ENCODE measurements around the gene MLLT3. TPM values are rescaled to one million over a fixed set of nuclear protein-coding genes. Genes with fewer than 3 reads are reported as not detected.

The MLLT3 gene
- total and polyA plus RNA-seq, 8 donors: 6.5 to 48.7 (median 24.4) TPM

DNA sequence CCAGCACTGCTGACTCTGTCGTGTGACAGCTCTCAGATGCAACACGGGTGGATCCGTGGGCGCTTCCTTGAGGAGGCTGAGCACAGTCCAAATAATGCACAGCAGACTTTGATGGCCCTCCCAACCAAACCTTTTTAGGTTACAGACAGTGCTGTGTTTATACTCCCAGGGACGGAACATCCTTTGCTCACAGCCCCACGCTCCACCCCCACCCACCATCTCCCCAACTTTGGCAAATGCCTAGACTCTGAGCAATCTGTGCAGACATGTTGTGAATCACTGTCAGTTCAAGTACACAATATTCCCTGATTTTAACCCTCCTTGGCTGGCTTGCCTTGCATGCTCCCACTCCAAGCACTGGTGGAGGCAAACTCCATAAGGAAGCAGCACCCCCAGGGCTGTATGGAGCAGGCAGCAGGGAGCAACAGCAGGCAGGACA is 324.6 kb downstream of the MLLT3 start:
- Histone ChIP-seq H3K4me3 (no peak overlapping the region), H3K9me3 (no peaks in the 10 kb centered on the region), H3K27ac (peak overlapping the region in 3 of 5 donors; percentile 6 to 58 (median 36)), H3K27me3 (no peaks in the 10 kb centered on the region), H3K4me1 (peaks cover 0 to 15% (median 3%) of the 10 kb centered on the region in 4 donors), H3K36me3 (no peaks in the 10 kb centered on the region)
- TF ChIP-seq POLR2AphosphoS5 (IDR thresholded peaks at IDR 0.05) (peak in 1 of 3 donors; percentile 54), EP300 (IDR thresholded peaks at IDR 0.05) (no peak)
- intact Hi-C loops (cut with DNase I; ENCODE audit: low total_unique reads): no loop called here
- peak in 1 of 2 donors; percentile 64 for DNase-seq
- 42 to 80% (median 66%) methylated on average over 2 to 6 of the region's 6 CpGs for WGBS, 5 donors

GRCh38 chr9:20295555-20295954 is 326.7 kb downstream of the MLLT3 start:
- H3K9me3 ChIP-seq: no peaks in the 10 kb centered on the region
- H3K36me3 ChIP-seq: no peaks in the 10 kb centered on the region
- TF ChIP-seq CTCF (IDR thresholded peaks at IDR 0.05) (no peak), POLR2A (IDR thresholded peaks at IDR 0.05) (no peak), EP300 (IDR thresholded peaks at IDR 0.05) (no peak), POLR2AphosphoS5 (IDR thresholded peaks at IDR 0.05) (no peak)
- no peaks in the 10 kb centered on the region for H3K27me3 ChIP-seq
- no peak for DNase-seq
- H3K27ac ChIP-seq: no peak overlapping the region
- H3K4me3 ChIP-seq: no peak overlapping the region
- peaks cover 0 to 15% (median 3%) of the 10 kb centered on the region in 4 donors for H3K4me1 ChIP-seq
- 88 to 97% (median 93%) methylated on average over 1 of the region's 1 CpG for WGBS, 5 donors
- intact Hi-C loops (cut with DNase I; ENCODE audit: low total_unique reads): no loop called here

- H3K4me1 ChIP-seq: peaks cover 0 to 15% (median 3%) of the 10 kb centered on the region in 4 donors
- WGBS, 5 donors: 86 to 92% (median 90%) methylated on average over 6 of the region's 6 CpGs
- DNase-seq: no peak
- no peaks in the 10 kb centered on the region for H3K27me3 ChIP-seq
- intact Hi-C loops (cut with DNase I; ENCODE audit: low total_unique reads): no loop called here
- no peak overlapping the region for H3K4me3 ChIP-seq
- H3K36me3 ChIP-seq: no peaks in the 10 kb centered on the region
- H3K27ac ChIP-seq: no peak overlapping the region
- no peaks in the 10 kb centered on the region for H3K9me3 ChIP-seq
- TF ChIP-seq POLR2AphosphoS5 (IDR thresholded peaks at IDR 0.05): no peak
- TF ChIP-seq EP300 (IDR thresholded peaks at IDR 0.05): no peak
- TF ChIP-seq POLR2A (IDR thresholded peaks at IDR 0.05): no peak
- no peak for TF ChIP-seq CTCF (IDR thresholded peaks at IDR 0.05)
Observed at GRCh38 chr9:20294046-20294750, 328.1 kb downstream of the MLLT3 start.

DNA sequence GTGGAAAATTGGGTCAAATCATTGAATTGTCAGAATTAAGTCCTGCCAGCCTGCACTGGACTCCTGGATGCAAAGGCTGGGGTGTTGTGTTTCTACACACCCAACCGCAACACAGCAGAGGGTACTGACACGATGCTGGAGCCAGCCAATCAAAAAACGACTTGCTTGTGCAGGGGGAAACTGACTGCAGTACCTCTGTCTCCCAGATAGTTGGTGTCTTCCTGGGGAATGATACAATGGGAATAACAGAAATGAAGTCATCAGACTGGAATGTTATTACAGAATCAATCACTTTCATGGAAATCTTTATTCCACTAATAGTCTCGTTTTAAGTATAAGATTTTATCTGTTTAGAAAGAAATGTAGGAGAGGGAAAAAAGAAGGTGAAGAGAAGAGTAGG is 330.3 kb downstream of the MLLT3 start:
- Histone ChIP-seq H3K4me1 (no peaks in the 10 kb centered on the region), H3K27ac (no peak overlapping the region), H3K4me3 (no peak overlapping the region), H3K36me3 (no peaks in the 10 kb centered on the region), H3K27me3 (no peaks in the 10 kb centered on the region), H3K9me3 (no peaks in the 10 kb centered on the region)
- intact Hi-C loops (cut with DNase I; ENCODE audit: low total_unique reads): no loop called here
- WGBS, 5 donors: 68 to 72% (median 70%) methylated on average over 4 of the region's 4 CpGs
- TF ChIP-seq CTCF (IDR thresholded peaks at IDR 0.05) (no peak), POLR2A (IDR thresholded peaks at IDR 0.05) (no peak), POLR2AphosphoS5 (IDR thresholded peaks at IDR 0.05) (no peak), EP300 (IDR thresholded peaks at IDR 0.05) (no peak)
- DNase-seq: no peak

Small RNA genes within 50 kb of the gene (small RNA-seq; reads per million reads assigned to genes)
- 0 to 0.46 (median 0) reads per million in 4 donors for gene MIR4473
- gene MIR4474: 0 to 0.20 (median 0) reads per million in 4 donors
- gene RNU4-26P: 0 reads per million in 4 donors

Other genes with a start within 250 kb of the MLLT3 start
- 100 to 1,000 TPM in 1 of 5 donors, 10 to 100 TPM in 3, 1 to 10 TPM in 1; 9.3 to 212 (median 57.5) TPM for gene FOCAD, start 61.8 kb upstream of the MLLT3 start, total RNA-seq
- gene FOCAD, start 61.8 kb upstream of the MLLT3 start, polyA plus RNA-seq: 1 to 10 TPM; 5.6 to 7.9 (median 5.8) TPM